Measurements from ENCODE around the gene FNDC11.

GRCh38 chr20:63542031-63542559 lies 11.9 kb upstream of the FNDC11 start:
- TF ChIP-seq POLR2AphosphoS5 (IDR thresholded peaks at IDR 0.05; ENCODE audit: low read depth) (no peak), SPI1 (IDR thresholded peaks at IDR 0.05; ENCODE audit: borderline replicate concordance, low read depth) (no peak), GABPA (IDR thresholded peaks at IDR 0.05; ENCODE audit: low read depth) (no peak), CTCF (IDR thresholded peaks at IDR 0.05; ENCODE audit: insufficient read depth, low read length) (no peak), REST (IDR thresholded peaks at IDR 0.05; ENCODE audit: insufficient replicate concordance, low read depth) (no peak)
